Activated CD4-positive, alpha-beta T cell treated with anti-CD3 and anti-CD28 coated beads, Interleukin-2, amount 10 ng/mL, durations not matched to agents 7 days and 5 days (primary cell): ENCODE results near the gene HDGF. TPM values are rescaled to one million over a fixed set of nuclear protein-coding genes. Genes with fewer than 3 reads are reported as not detected.

ENCODE experiments used
- CTCF ChIA-PET: fragments of 350-600 bp; sonication (Branson Sonifier 250); formaldehyde crosslinking; loops from one replicate; lab custom pipeline; 2021; ENCODE audit warnings: antibody characterized with exemption; lab: Charles Lee
- POLR2A ChIA-PET: fragments of 350-600 bp; sonication (Branson Sonifier 250); formaldehyde crosslinking; loops from one replicate; lab custom pipeline; 2021; ENCODE audit warnings: antibody characterized with exemption; lab: Charles Lee
- DNase-seq: peaks from one replicate; pipeline ENCODE4 v3.0.0-alpha.2; 2020
- H3K27ac Mint-ChIP-seq: one replicate; pipeline ENCODE4 v1.8.0; 2021; ENCODE audit warnings: mild to moderate bottlenecking, moderate library complexity, mixed read lengths
- H3K27me3 Mint-ChIP-seq: one replicate; pipeline ENCODE4 v1.8.0; 2021; ENCODE audit warnings: mixed read lengths
- H3K36me3 Mint-ChIP-seq: one replicate; pipeline ENCODE4 v1.8.0; 2021; ENCODE audit warnings: low read depth, mixed read lengths
- H3K4me1 Mint-ChIP-seq: one replicate; pipeline ENCODE4 v1.8.0; 2021; ENCODE audit warnings: mixed read lengths
- H3K4me3 Mint-ChIP-seq: one replicate; pipeline ENCODE4 v1.8.0; 2021; ENCODE audit warnings: mild to moderate bottlenecking, moderate library complexity, mixed read lengths
- H3K9me3 Mint-ChIP-seq: one replicate; pipeline ENCODE4 v1.8.0; 2021; ENCODE audit warnings: mixed read lengths
- total RNA-seq, 2 experiments: library from RNA; stranded (reverse); gene quantifications; one replicate each; pipeline ENCODE4 v1.2.3, GENCODE V29; 2021

The HDGF gene
- total RNA-seq, 2 experiments from 2014 or later: 288 to 301 TPM

GRCh38 chr1:156777573-156777972 lies 26.1 kb upstream of the HDGF start:
- no peak for DNase-seq
- peaks cover 46% of the 10 kb centered on the region for H3K4me1 Mint-ChIP-seq
- ChIA-PET POLR2A (no interaction called here), CTCF (no interaction called here)
- no peak overlapping the region for H3K27ac Mint-ChIP-seq
- H3K9me3 Mint-ChIP-seq: no peaks in the 10 kb centered on the region
- H3K27me3 Mint-ChIP-seq: no peaks in the 10 kb centered on the region
- peaks cover 29% of the 10 kb centered on the region for H3K36me3 Mint-ChIP-seq
- H3K4me3 Mint-ChIP-seq: no peak overlapping the region

GRCh38 chr1:156776942-156777341 lies 25.5 kb upstream of the HDGF start:
- Mint-ChIP-seq H3K4me3 (no peak overlapping the region), H3K27ac (no peak overlapping the region), H3K9me3 (no peaks in the 10 kb centered on the region), H3K36me3 (peaks cover 28% of the 10 kb centered on the region), H3K27me3 (no peaks in the 10 kb centered on the region), H3K4me1 (peaks cover 48% of the 10 kb centered on the region)
- POLR2A ChIA-PET: no interaction called here
- no peak for DNase-seq
- CTCF ChIA-PET: interaction anchor here (0.7 to 1.2 kb wide), 2 partner anchors 11 to 25 kb away, joined by 3 read pairs; no protein-coding TSS in a partner anchor

- no peak overlapping the region for H3K27ac Mint-ChIP-seq
These were observed 24.3 kb upstream of the HDGF start for GRCh38 chr1:156775799-156776198.

GRCh38 chr1:156773607-156774006 lies 22.1 kb upstream of the HDGF start:
- Mint-ChIP-seq H3K36me3 (peaks cover 37% of the 10 kb centered on the region), H3K4me3 (no peak overlapping the region), H3K27ac (no peak overlapping the region), H3K27me3 (no peaks in the 10 kb centered on the region), H3K9me3 (no peaks in the 10 kb centered on the region), H3K4me1 (peaks cover 63% of the 10 kb centered on the region)
- ChIA-PET POLR2A (no interaction called here), CTCF (interaction anchor here (0.9 to 1.4 kb wide), 3 partner anchors 15 to 48 kb away, joined by 4 to 7 read pairs (median 4); no protein-coding TSS in a partner anchor)
- no peak for DNase-seq

More at GRCh38 chr1:156775799-156776198, 24.3 kb upstream of the HDGF start:
- CTCF ChIA-PET: interaction anchor here (0.7 to 1.0 kb wide), 3 partner anchors 8 to 149 kb away, joined by 3 to 6 read pairs (median 3); no protein-coding TSS in a partner anchor
- Mint-ChIP-seq H3K9me3 (no peaks in the 10 kb centered on the region), H3K36me3 (peaks cover 27% of the 10 kb centered on the region), H3K27me3 (no peaks in the 10 kb centered on the region), H3K4me1 (peaks cover 45% of the 10 kb centered on the region), H3K4me3 (no peak overlapping the region)
- POLR2A ChIA-PET: no interaction called here
- no peak for DNase-seq

GRCh38 chr1:156772728-156773497 lies 21.4 kb upstream of the HDGF start:
- ChIA-PET POLR2A (interaction anchor here (0.6 kb wide), 1 partner anchor 10 kb away, joined by 3 read pairs; no protein-coding TSS in a partner anchor), CTCF (interaction anchor here (0.9 to 2.1 kb wide), 5 partner anchors 9 to 47 kb away, joined by 4 to 8 read pairs (median 5); no protein-coding TSS in a partner anchor)
- Mint-ChIP-seq H3K27ac (peak overlapping the region; percentile 11), H3K4me3 (no peak overlapping the region), H3K4me1 (peaks cover 62% of the 10 kb centered on the region), H3K9me3 (no peaks in the 10 kb centered on the region), H3K36me3 (peaks cover 44% of the 10 kb centered on the region), H3K27me3 (no peaks in the 10 kb centered on the region)
- DNase-seq: no peak

- H3K4me3 Mint-ChIP-seq: no peak overlapping the region
- no peak for DNase-seq
- no peaks in the 10 kb centered on the region for H3K27me3 Mint-ChIP-seq
- H3K36me3 Mint-ChIP-seq: peaks cover 44% of the 10 kb centered on the region
- H3K27ac Mint-ChIP-seq: no peak overlapping the region
- CTCF ChIA-PET: interaction anchor here (0.7 to 2.1 kb wide), 4 partner anchors 9 to 46 kb away, joined by 3 to 8 read pairs (median 4); no protein-coding TSS in a partner anchor
- H3K4me1 Mint-ChIP-seq: peaks cover 57% of the 10 kb centered on the region
- POLR2A ChIA-PET: no interaction called here
- H3K9me3 Mint-ChIP-seq: no peaks in the 10 kb centered on the region
These were observed 20.7 kb upstream of the HDGF start for GRCh38 chr1:156772222-156772621.

- no peak for DNase-seq
- ChIA-PET POLR2A (no interaction called here), CTCF (interaction anchor here (0.8 to 4.6 kb wide), 4 partner anchors 13 to 43 kb away, joined by 3 to 31 read pairs (median 5); partner anchors contain the start of genes ISG20L2 and METTL25B)
- Mint-ChIP-seq H3K36me3 (peaks cover 40% of the 10 kb centered on the region), H3K27me3 (no peaks in the 10 kb centered on the region), H3K4me1 (peaks cover 55% of the 10 kb centered on the region), H3K9me3 (no peaks in the 10 kb centered on the region), H3K4me3 (no peak overlapping the region), H3K27ac (no peak overlapping the region)
These were observed 17.3 kb upstream of the HDGF start for GRCh38 chr1:156768610-156769295.

GRCh38 chr1:156767879-156768604 lies 16.6 kb upstream of the HDGF start:
- CTCF ChIA-PET: interaction anchor here (1.0 to 4.6 kb wide), 9 partner anchors 14 to 125 kb away, joined by 3 to 31 read pairs (median 4); partner anchors contain the start of genes HDGF, ISG20L2 and METTL25B
- no peak overlapping the region for H3K4me3 Mint-ChIP-seq
- no peak overlapping the region for H3K27ac Mint-ChIP-seq
- H3K36me3 Mint-ChIP-seq: peaks cover 33% of the 10 kb centered on the region
- H3K27me3 Mint-ChIP-seq: no peaks in the 10 kb centered on the region
- peak; percentile 35 for DNase-seq
- H3K4me1 Mint-ChIP-seq: peaks cover 49% of the 10 kb centered on the region
- no peaks in the 10 kb centered on the region for H3K9me3 Mint-ChIP-seq
- POLR2A ChIA-PET: interaction anchor here (0.6 to 1.0 kb wide), 3 partner anchors 16 to 39 kb away, joined by 4 to 5 read pairs (median 4); partner anchors contain the start of genes ISG20L2, METTL25B and MRPL24

- ChIA-PET POLR2A (interaction anchor here (0.6 to 1.0 kb wide), 4 partner anchors 15 to 39 kb away, joined by 4 to 5 read pairs (median 4); partner anchors contain the start of genes ISG20L2, METTL25B and MRPL24), CTCF (interaction anchor here (0.8 to 4.6 kb wide), 11 partner anchors 12 to 126 kb away, joined by 3 to 31 read pairs (median 5); partner anchors contain the start of genes HDGF, ISG20L2, METTL25B and MRPL24)
- Mint-ChIP-seq H3K27me3 (no peaks in the 10 kb centered on the region), H3K4me1 (peaks cover 41% of the 10 kb centered on the region), H3K27ac (no peak within 1 kb of the TSS), H3K9me3 (no peaks in the 10 kb centered on the region), H3K4me3 (no peak within 1 kb of the TSS), H3K36me3 (peaks cover 26% of the 10 kb centered on the region)
- peak; percentile 99 for DNase-seq
These were observed 15.8 kb upstream of the HDGF start, which contains the start of gene PRCC for GRCh38 chr1:156767101-156767878. TSS of gene PRCC (plus strand) at chr1:156767535. CDS start at chr1:156767772, 237 bp downstream.

- Mint-ChIP-seq H3K4me1 (peaks cover 38% of the 10 kb centered on the region), H3K4me3 (no peak overlapping the region), H3K27ac (no peak overlapping the region), H3K9me3 (no peaks in the 10 kb centered on the region), H3K27me3 (no peaks in the 10 kb centered on the region), H3K36me3 (peaks cover 23% of the 10 kb centered on the region)
- ChIA-PET POLR2A (interaction anchor here (0.6 to 1.0 kb wide), 3 partner anchors 25 to 38 kb away, joined by 4 read pairs; partner anchors contain the start of genes ISG20L2, METTL25B and MRPL24), CTCF (interaction anchor here (0.8 to 4.6 kb wide), 13 partner anchors 11 to 126 kb away, joined by 3 to 31 read pairs (median 5); partner anchors contain the start of genes HDGF, ISG20L2, METTL25B and MRPL24)
- no peak for DNase-seq
These were observed 15.0 kb upstream of the HDGF start for GRCh38 chr1:156766298-156767100.
